Neural progenitor cell (in vitro differentiated cells): ENCODE measurements around the gene RNU4-1. TPM values are rescaled to one million over a fixed set of nuclear protein-coding genes. Genes with fewer than 3 reads are reported as not detected.

Source experiments
- DNase-seq: peaks from one replicate; pipeline ENCODE4 v3.0.0-alpha.2; 2016; ENCODE audit warnings: low spot score
- H2AFZ ChIP-seq: fragments of 200-600 bp; sonication (generic); replicated peaks from 2 replicates; pipeline ENCODE4 v1.6.1; 2016; ENCODE audit warnings: antibody characterized with exemption
- H3F3A ChIP-seq: fragments of 200-600 bp; sonication (generic); 2 replicates; pipeline ENCODE4 v1.6.1; 2016; ENCODE audit warnings: antibody characterized with exemption, low read depth
- H3K27ac ChIP-seq: fragments of 200-600 bp; sonication (generic); 2 replicates; pipeline ENCODE4 v1.5.1; 2016; ENCODE audit warnings: mild to moderate bottlenecking
- H3K27me3 ChIP-seq: fragments of 200-600 bp; sonication (generic); 2 replicates; pipeline ENCODE4 v1.6.1; 2016; ENCODE audit warnings: mild to moderate bottlenecking, moderate library complexity
- H3K36me3 ChIP-seq: fragments of 200-600 bp; sonication (generic); 2 replicates; pipeline ENCODE4 v1.5.1; 2016
- H3K4me1 ChIP-seq: fragments of 200-600 bp; sonication (generic); 2 replicates; pipeline ENCODE4 v1.6.1; 2016; ENCODE audit warnings: mixed run types
- H3K4me2 ChIP-seq: fragments of 200-600 bp; sonication (generic); 2 replicates; pipeline ENCODE4 v1.6.1; 2016
- H3K4me3 ChIP-seq: fragments of 200-600 bp; sonication (generic); 2 replicates; pipeline ENCODE4 v1.5.1; 2016
- H3K79me2 ChIP-seq: fragments of 200-600 bp; sonication (generic); 2 replicates; pipeline ENCODE4 v1.6.1; 2016; ENCODE audit warnings: low read depth
- H3K9ac ChIP-seq: fragments of 200-600 bp; sonication (generic); 2 replicates; pipeline ENCODE4 v1.6.1; 2016
- H3K9me3 ChIP-seq: fragments of 200-600 bp; sonication (generic); 2 replicates; pipeline ENCODE4 v1.5.1; 2016; ENCODE audit warnings: low read depth
- H4K20me1 ChIP-seq: fragments of 200-600 bp; sonication (generic); 2 replicates; pipeline ENCODE4 v1.6.1; 2016; ENCODE audit warnings: low read depth
- H3K27ac Mint-ChIP-seq: 3 replicates; pipeline ENCODE4 v1.8.0; 2021; ENCODE audit warnings: mixed read lengths
- H3K27me3 Mint-ChIP-seq: 2 replicates; pipeline ENCODE4 v1.8.0; 2022; ENCODE audit warnings: low read depth, mild to moderate bottlenecking, inconsistent platforms, moderate library complexity, mixed read lengths; ENCODE audit not compliant: insufficient read depth
- H3K36me3 Mint-ChIP-seq: 3 replicates; pipeline ENCODE4 v1.8.0; 2021; ENCODE audit warnings: mixed read lengths
- H3K4me1 Mint-ChIP-seq: 3 replicates; pipeline ENCODE4 v1.8.0; 2021; ENCODE audit warnings: mixed read lengths
- H3K4me3 Mint-ChIP-seq: 3 replicates; pipeline ENCODE4 v1.8.0; 2021; ENCODE audit warnings: mild to moderate bottlenecking, moderate library complexity, mixed read lengths
- H3K9me3 Mint-ChIP-seq: 3 replicates; pipeline ENCODE4 v1.8.0; 2020; ENCODE audit warnings: mixed read lengths
- CTCF ChIP-seq: fragments of 200-600 bp; sonication (generic); IDR thresholded peaks from 2 replicates; pipeline ENCODE4 v1.5.1; 2017; ENCODE audit warnings: antibody characterized with exemption, mild to moderate bottlenecking
- EZH2 ChIP-seq: fragments of 200-600 bp; sonication (generic); IDR thresholded peaks from 2 replicates; pipeline ENCODE4 v1.6.1; 2017; ENCODE audit warnings: antibody characterized with exemption, mild to moderate bottlenecking, moderate library complexity
- EZH2phosphoT487 ChIP-seq: fragments of 200-600 bp; sonication (generic); IDR thresholded peaks from 2 replicates; pipeline ENCODE4 v1.6.1; 2017; ENCODE audit warnings: antibody characterized with exemption
- total RNA-seq: library from RNA; depleted of rRNA; stranded (reverse); fragments of >200 nt; gene quantifications from 2 replicates; pipeline ENCODE4 v1.2.3, GENCODE V29; 2015; ENCODE audit warnings: low replicate concordance

The RNU4-1 gene
- total RNA-seq, 1 donor from 2014 or later, result under 0.01 TPM

GRCh38 chr12:120276734-120277133 lies 16.3 kb downstream of the RNU4-1 start:
- Histone ChIP-seq H3K27ac (no peak overlapping the region), H3K4me3 (no peak overlapping the region), H3K79me2 (no peaks in the 10 kb centered on the region), H3K9ac (no peak overlapping the region), H3F3A (no peaks in the 10 kb centered on the region), H3K36me3 (no peaks in the 10 kb centered on the region), H4K20me1 (no peaks in the 10 kb centered on the region), H3K27me3 (no peaks in the 10 kb centered on the region), H3K4me1 (no peaks in the 10 kb centered on the region), H2AFZ (no peak overlapping the region), H3K4me2 (no peak overlapping the region), H3K9me3 (no peaks in the 10 kb centered on the region)
- TF ChIP-seq CTCF (no peak), EZH2phosphoT487 (no peak), EZH2 (no peak)
- Mint-ChIP-seq H3K4me3 (no peak overlapping the region), H3K36me3 (peaks cover 2% of the 10 kb centered on the region), H3K9me3 (peaks cover 15% of the 10 kb centered on the region), H3K27me3 (peaks cover 4% of the 10 kb centered on the region), H3K4me1 (no peaks in the 10 kb centered on the region), H3K27ac (no peak overlapping the region)
- DNase-seq, result no peak

GRCh38 chr12:120267736-120268135 lies 25.3 kb downstream of the RNU4-1 start:
- H3K4me2 ChIP-seq, result no peak overlapping the region
- H3K27me3 Mint-ChIP-seq, result peaks cover 10% of the 10 kb centered on the region
- H3K4me1 ChIP-seq, result peaks cover 20% of the 10 kb centered on the region

GRCh38 chr12:120266180-120266870 lies 26.7 kb downstream of the RNU4-1 start:
- H3K27ac Mint-ChIP-seq, result no peak overlapping the region
- no peak overlapping the region for H3K4me3 ChIP-seq
- no peak for TF ChIP-seq CTCF

More at GRCh38 chr12:120267736-120268135, 25.3 kb downstream of the RNU4-1 start:
- Histone ChIP-seq H4K20me1 (peaks cover 21% of the 10 kb centered on the region), H3K9me3 (no peaks in the 10 kb centered on the region), H3F3A (peaks cover 6% of the 10 kb centered on the region), H2AFZ (no peak overlapping the region), H3K79me2 (peaks cover 27% of the 10 kb centered on the region), H3K27ac (no peak overlapping the region), H3K36me3 (no peaks in the 10 kb centered on the region), H3K9ac (no peak overlapping the region), H3K27me3 (no peaks in the 10 kb centered on the region), H3K4me3 (no peak overlapping the region)
- peaks cover 2% of the 10 kb centered on the region for H3K36me3 Mint-ChIP-seq
- no peak for DNase-seq
- no peaks in the 10 kb centered on the region for H3K9me3 Mint-ChIP-seq
- no peak overlapping the region for H3K4me3 Mint-ChIP-seq
- H3K4me1 Mint-ChIP-seq, result peaks cover 30% of the 10 kb centered on the region
- TF ChIP-seq EZH2phosphoT487 (no peak), CTCF (no peak), EZH2 (no peak)
- no peak overlapping the region for H3K27ac Mint-ChIP-seq

More at GRCh38 chr12:120266180-120266870, 26.7 kb downstream of the RNU4-1 start:
- peaks cover 20% of the 10 kb centered on the region for H3K4me1 ChIP-seq
- H4K20me1 ChIP-seq, result peaks cover 27% of the 10 kb centered on the region
- H3K36me3 Mint-ChIP-seq, result peaks cover 2% of the 10 kb centered on the region
- no peak overlapping the region for H2AFZ ChIP-seq
- H3K27me3 ChIP-seq, result no peaks in the 10 kb centered on the region
- H3K9ac ChIP-seq, result no peak overlapping the region
- no peaks in the 10 kb centered on the region for H3K9me3 Mint-ChIP-seq
- H3K36me3 ChIP-seq, result no peaks in the 10 kb centered on the region
- H3K4me2 ChIP-seq, result no peak overlapping the region
- H3K79me2 ChIP-seq, result peaks cover 40% of the 10 kb centered on the region
- H3K9me3 ChIP-seq, result no peaks in the 10 kb centered on the region
- no peak for DNase-seq
- H3K4me3 Mint-ChIP-seq, result peak overlapping the region; percentile 94
- H3K4me1 Mint-ChIP-seq, result peaks cover 34% of the 10 kb centered on the region
- H3K27ac ChIP-seq, result no peak overlapping the region
- H3K27me3 Mint-ChIP-seq, result peaks cover 8% of the 10 kb centered on the region
- H3F3A ChIP-seq, result peaks cover 6% of the 10 kb centered on the region
